Activated T-helper 9 cell treated with anti-CD3 and anti-CD28 coated beads, Interleukin-2, amount 50 U/mL, for 16 hours (primary cell): ENCODE measurements around the gene UBE2F.
"Not testable (repeated sequence)": the region's sequence is repeated elsewhere in the genome, so short reads cannot be mapped to it uniquely, and the experiment has no call there.

Source experiments
- DNase-seq: peaks from one replicate; pipeline ENCODE4 v3.0.0-alpha.2; 2020; ENCODE audit warnings: low read depth

Gene UBE2F

DNA sequence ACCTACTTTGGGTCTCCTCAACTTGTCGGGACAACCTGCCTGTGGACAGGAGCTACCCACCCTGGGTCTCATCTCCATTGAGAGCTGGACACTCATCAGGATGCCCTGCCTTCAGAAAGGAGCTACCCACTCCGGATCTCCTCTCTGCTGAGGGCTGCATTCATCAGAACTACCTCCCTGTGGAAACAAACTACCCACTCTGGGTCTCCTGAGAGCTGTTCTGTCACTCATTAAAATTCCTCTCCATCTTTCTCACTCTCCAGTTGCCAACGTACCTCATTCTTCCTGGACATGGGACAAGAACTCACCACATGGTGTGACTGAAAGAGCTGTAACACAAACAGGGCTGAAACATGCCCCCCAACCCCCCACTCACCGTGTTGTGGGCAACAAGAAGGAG, 22.5 kb upstream of the UBE2F start:
- DNase-seq: no peak

DNA sequence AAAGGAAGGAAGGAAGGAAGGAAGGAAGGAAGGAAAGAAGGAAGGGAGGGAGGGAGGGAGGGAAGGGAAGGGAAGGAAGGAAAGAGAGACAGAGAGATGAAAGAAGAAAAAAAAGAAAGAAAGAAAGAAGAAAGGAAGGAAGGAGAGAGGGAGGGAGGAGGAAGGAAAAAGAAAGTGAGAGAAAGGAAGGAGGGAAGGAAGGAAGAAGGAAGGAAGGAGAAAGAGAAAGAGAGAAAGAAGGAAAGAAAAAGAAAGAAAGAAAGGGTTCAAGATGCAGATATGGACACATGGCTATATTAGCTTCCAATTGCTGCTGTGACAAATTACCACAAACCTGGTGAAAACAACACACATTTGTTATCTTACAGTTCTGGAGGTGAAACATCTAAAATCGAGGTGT, 20.4 kb upstream of the UBE2F start:
- DNase-seq: no peak

DNA sequence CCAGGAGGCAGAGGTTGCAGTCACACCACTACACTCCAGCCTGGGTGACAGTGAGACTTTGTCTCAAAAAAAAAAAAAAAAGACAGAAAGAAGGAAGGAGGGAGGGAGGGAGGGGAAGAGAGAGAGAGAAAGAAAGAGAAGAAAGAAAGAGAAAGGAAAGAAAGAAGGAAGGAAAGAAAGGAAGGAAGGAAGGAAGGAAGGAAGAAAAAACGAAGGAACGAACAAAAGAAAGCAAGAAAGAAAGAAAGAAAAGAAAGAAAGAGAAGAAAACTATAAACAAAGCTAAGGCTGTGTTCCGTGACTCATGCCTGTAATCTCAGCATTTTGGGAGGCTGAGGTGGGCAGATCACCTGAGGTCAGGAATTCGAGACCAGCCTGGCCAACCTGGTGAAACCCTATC, 15.5 kb upstream of the UBE2F start:
- DNase-seq: not testable (repeated sequence)

- DNase-seq: no peak
These were observed 14.9 kb upstream of the UBE2F start for GRCh38 chr2:237951878-237952277.

DNA sequence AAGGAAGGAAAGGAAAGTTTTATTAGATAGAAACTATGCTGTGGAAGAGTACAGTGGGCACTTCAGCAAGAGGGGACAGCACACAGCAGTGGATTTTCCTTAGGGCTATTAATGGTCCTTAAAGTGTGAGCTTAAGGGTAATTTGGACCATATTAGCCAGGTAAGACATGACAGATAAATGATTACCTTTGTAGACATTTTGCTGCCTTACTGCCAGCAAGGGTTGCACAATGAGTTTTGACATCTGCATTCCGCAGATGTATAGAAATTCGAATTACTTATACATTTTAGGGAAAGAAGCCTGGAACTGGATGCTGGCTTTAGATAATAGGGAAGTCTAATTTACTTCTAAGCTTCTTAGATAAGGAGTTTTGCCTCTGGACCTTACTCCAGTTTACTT, 14.0 kb upstream of the UBE2F start:
- no peak for DNase-seq

DNA sequence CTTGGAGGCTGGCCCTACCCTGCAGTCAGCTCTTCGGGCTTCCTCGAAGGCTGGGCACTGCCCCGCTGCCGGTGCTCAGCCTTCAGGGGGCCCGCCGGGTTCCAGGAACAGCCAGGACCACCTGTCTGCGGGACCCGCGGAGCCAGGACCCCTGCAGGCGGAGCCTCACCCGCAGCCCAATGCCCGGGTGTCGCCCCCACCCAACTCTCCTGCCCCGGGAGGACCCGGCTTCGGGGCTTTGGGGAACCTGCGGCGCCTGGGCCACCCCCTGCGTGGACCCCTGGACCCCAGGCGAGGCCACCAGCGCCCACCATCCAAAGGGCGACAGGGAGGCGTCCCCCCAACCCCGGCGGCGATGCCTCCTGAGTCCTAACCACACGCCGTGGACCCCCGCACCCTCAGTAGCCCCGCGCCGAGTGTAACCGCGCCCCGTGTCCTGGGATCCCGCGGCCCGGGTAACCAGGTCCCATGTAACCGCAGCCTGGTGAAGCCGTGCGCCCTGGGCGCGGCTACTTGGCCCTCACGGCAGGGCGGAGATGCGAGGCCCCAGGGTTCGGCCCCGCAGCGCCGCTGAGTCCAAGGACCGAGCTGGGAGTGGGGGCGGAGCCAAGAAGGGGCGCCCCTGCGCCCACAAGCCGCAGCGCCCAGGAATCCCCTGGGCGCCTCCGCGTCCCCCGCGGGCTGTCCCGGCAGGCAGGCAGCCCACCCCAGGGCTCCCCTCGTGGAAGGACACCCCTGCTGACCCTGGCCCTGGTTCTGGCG, 11.0 kb upstream of the UBE2F start:
- no peak for DNase-seq

DNA sequence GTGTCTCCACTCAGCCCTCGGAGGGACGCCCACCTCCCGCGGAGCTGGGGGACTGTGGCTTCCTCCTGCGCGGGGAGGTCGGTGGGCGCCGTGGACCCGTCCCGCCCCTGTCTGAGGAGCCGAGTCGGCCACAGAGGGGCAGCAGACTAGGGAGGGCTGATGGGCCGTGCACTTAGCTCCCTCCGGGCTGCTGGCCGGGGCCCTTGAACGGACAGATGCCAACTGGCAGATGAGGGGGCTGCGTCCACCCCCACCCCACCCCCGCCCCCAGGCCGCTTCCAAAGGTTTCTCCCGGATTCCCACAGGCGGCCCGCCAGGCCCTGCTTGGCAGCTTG, 10.4 kb upstream of the UBE2F start:
- DNase-seq: no peak

- DNase-seq: no peak
These were observed 5.2 kb upstream of the UBE2F start for GRCh38 chr2:237961637-237962036.

GRCh38 chr2:237962432-237963084, 4.3 kb upstream of the UBE2F start:
- DNase-seq: no peak

DNA sequence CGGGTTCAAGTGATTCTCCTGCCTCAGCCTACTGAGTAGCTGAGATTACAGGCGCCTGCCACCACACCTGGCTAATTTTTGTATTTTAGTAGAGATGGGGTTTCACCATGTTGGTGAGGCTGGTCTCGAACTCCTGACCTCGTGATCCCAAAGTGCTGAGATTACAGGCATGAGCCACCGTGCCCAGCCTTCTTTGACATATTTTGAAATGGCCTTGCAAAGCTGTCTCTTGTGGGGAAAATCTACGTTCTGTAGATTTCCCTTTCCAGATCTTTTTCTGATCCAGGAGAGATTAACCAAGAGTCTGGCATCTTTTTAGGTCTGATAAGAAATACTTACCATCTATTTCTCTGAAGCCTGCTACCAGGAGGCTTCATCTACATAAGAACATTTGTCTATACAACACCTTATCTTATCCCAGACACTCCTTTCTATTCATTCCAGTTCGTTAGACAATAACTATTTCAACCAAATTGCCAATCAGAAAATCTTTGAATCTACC, 3.3 kb upstream of the UBE2F start:
- DNase-seq: not testable (repeated sequence)

DNA sequence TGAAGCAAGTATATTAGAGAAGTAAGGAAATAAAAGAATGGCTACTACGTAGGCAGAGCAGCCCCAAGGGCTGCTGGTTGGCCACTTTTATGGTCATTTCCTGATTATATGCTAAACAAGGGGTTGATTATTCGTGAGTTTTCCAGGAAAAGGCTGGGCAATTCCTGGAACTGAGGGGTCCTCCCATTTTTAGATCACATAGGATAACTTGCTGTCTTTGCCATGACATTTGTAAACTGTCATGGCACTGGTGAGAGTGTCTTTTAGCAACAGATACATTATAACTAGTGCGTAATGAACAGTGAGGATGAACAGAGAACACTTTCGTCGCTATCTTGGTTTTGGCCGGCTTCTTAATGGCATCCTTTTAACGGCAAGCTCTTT, 2.6 kb upstream of the UBE2F start:
- DNase-seq: no peak

DNA sequence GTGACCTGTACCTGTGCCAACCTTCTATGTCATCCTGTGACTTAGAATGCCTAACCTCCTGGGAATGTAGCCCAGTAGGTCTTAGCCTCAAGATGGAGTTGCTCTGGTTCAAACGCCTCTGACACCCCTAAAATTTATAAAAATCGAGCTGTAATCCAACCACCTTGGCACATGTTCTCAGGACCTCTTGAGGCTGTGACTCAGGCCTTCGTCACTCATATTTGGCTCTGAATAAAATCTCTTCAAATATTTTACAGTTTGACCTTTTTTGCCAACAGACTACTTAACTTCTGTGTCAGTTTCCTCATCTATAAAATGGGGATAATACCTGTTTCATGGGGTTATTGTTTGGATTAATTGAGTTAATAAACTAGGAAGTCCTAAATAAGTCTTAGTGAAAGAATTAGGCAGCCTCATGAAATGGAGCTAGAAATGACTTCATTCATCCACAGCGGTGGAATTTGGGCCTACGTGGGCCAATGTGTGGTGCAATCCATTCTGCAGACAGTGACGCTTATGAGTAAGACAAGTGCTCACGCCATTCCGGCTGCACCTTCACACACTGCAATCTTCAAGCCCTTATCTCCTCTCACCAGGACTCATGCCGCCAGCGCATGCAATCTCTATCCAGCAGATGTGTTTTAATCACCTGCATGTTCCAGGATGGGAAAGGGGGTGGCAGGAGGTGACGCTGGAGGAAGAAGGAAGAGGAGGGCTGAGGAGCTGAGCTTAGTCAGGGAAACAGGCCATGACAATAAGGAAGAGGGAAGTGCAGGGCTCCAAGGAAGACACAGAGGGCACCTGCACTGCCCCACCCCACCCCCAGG, 2.0 kb upstream of the UBE2F start:
- DNase-seq: no peak

DNA sequence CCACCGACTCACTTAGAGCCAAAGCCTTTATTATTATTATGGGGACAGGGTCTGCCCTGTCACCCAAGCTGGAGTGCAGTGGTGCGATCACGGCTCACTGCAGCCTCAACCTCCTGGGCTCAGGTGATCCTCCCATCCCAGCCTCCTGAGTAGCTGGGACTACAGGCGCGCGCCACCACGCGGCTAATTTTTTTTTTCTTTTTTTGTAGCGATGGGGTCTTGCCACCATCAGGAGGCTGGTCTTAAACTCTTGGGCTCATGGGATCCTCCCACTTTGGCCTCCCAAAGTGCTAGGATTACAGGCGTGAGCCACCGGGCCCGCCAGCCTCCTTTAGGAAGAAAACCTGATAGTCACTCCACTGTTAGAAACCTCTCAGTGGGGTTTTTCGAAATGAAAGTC, 970 bp upstream of the UBE2F start:
- DNase-seq: not testable (repeated sequence)

- DNase-seq: no peak
These were observed 607 bp upstream of the UBE2F start for GRCh38 chr2:237966250-237966564.

GRCh38 chr2:237967463-237967951, 693 bp downstream of the UBE2F start:
- DNase-seq: peak; percentile 8

GRCh38 chr2:237968048-237968862, 1.4 kb downstream of the UBE2F start:
- DNase-seq: no peak

DNA sequence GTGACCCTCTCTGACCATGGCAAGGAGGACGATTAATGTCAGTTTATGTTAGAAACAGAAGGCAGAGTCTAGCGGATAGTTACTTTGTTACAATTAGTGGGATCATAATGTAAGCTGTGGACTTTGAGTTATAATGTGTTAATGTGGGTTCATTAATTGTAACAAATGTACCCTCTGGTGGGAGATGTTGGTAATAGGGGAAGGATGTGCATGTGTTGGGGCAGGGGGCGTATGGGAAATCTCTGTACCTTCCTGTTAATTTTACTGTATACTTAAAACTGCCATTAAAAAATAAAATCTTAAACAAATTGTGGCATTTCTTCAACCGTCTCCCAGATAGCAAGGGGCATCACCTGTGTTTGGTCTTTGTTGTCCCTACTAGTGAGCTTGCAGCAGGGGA, 4.8 kb downstream of the UBE2F start:
- DNase-seq: no peak

DNA sequence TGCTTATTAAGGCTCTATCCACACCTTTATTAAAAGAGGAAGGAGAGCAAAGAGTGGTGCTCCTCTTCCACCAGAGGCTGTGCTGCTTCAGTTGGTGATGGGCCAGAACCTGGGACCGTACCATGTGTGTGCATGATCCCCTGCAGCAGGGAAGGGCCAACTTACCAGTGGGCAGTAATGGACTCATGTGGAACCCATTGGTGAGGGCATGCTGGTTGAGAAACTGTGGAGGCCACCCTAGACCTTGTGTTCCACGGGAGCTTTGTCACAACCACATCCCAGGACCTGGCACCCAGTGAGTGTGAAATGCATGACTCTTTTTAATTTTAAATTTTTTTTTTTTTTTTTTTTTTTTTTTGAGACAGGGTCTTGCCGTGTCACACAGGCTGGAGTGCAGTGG, 5.4 kb downstream of the UBE2F start:
- no peak for DNase-seq

DNA sequence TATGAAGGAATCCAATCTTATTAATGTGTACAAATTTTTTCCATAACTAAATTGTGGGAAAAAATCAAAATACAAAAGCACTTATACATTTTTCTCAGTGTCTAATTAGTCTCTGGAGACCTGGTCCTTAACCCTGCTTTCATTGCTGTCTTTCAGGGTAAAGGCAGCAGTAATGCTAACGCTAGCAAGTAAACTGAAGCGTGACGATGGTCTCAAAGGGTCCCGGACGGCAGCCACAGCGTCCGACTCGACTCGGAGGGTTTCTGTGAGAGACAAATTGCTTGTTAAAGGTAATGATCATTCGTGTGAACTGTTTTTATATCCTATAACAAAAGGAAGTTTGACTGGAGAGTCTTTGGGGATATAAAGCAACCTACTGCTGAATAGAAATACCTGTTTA, 6.1 kb downstream of the UBE2F start:
- no peak for DNase-seq

GRCh38 chr2:237977380-237977779, 10.6 kb downstream of the UBE2F start:
- no peak for DNase-seq

DNA sequence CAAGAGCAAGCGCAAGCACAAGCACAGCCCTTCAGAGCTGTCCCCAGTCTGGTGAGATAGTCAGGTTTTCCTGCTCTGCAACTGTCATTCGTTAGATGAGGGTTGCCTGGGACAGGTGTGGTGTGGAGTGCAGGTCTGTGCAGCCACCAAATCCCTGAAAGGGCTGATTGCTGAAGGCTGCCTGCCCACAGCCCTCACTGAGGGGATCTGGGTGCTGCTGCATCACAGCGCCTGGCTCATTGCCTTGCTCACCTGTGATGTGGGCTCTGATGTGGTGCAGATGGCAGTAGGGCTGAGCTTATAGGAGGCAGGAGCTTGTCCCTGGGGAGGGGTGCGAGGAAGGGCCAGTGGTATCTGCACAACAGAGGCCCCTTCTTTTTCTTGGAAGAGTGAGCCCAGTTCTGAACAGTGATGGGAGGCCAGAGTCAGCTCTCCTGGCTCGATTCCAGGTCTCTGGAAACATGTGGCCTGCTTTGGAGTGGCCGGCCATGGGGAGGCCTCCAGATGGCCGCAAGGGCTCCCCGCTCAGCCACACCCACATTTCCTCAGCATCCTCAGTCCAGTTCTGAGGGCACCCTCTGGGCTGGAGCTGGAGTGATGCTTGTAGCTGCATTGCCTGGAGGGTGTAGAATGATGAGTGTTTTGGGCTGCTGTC, 11.4 kb downstream of the UBE2F start:
- no peak for DNase-seq

- no peak for DNase-seq
These were observed 12.5 kb downstream of the UBE2F start for GRCh38 chr2:237979331-237979730.
